H1 (cell line): Measurements from ENCODE around the gene CXCL5. TPM values are rescaled to one million over a fixed set of nuclear protein-coding genes. Genes with fewer than 3 reads are reported as not detected.

Experiments used
- CTCF ChIA-PET: fragments of 300-600 bp; sonication (Branson Sonifier 250); formaldehyde crosslinking; loops from one replicate; lab custom pipeline; 2021; ENCODE audit not compliant: partially characterized antibody; lab: Charles Lee
- POLR2A ChIA-PET: fragments of 300-600 bp; sonication (Branson Sonifier 250); formaldehyde crosslinking; loops from one replicate; lab custom pipeline; 2021; ENCODE audit warnings: inconsistent platforms; ENCODE audit not compliant: partially characterized antibody; lab: Charles Lee
- DNase-seq, 2 experiments: peaks; one replicate each; pipeline versions ENCODE4 v3.0.0 to v3.0.0-alpha.2; 2010 to 2022; ENCODE audit warnings: low spot score in 2 of 2, low read depth in 1 of 2, mixed read lengths in 1 of 2
- FAIRE-seq: peaks from 2 replicates; lab custom pipeline; 2011; peaks lifted over from hg19 to GRCh38; lab: Jason Lieb, UNC
- H2AFZ ChIP-seq: 2 replicates; pipeline ENCODE4 v1.8.1; 2012; ENCODE audit warnings: low read length, inconsistent platforms
- H2AK5ac ChIP-seq: 2 replicates; pipeline ENCODE4 v1.6.1; 2013; ENCODE audit warnings: low read depth, low read length
- H2BK120ac ChIP-seq: replicated peaks from 2 replicates; pipeline ENCODE3; 2013; ENCODE audit warnings: low read depth, low read length, inconsistent platforms
- H2BK12ac ChIP-seq: 2 replicates; pipeline ENCODE4 v1.6.1; 2013; ENCODE audit warnings: low read depth, low read length
- H2BK15ac ChIP-seq: 2 replicates; pipeline ENCODE4 v1.6.1; 2013; ENCODE audit warnings: low read length
- H2BK20ac ChIP-seq: 2 replicates; pipeline ENCODE4 v1.6.1; 2013; ENCODE audit warnings: low read length
- H2BK5ac ChIP-seq: 2 replicates; pipeline ENCODE4 v1.6.1; 2013; ENCODE audit warnings: low read depth, low read length
- H3K14ac ChIP-seq: 2 replicates; pipeline ENCODE4 v1.6.1; 2013; ENCODE audit warnings: inconsistent platforms; ENCODE audit not compliant: insufficient read length
- H3K18ac ChIP-seq: 2 replicates; pipeline ENCODE4 v1.6.1; 2013; ENCODE audit warnings: low read length; ENCODE audit errors: extremely low read depth
- H3K23ac ChIP-seq: 2 replicates; pipeline ENCODE4 v1.6.1; 2013; ENCODE audit warnings: inconsistent platforms; ENCODE audit not compliant: insufficient read length
- H3K23me2 ChIP-seq: 2 replicates; pipeline ENCODE4 v1.6.1; 2013; ENCODE audit warnings: low read depth, low read length
- H3K27ac ChIP-seq: 2 replicates; pipeline ENCODE4 v1.6.1; 2011; ENCODE audit warnings: low read depth, low read length, inconsistent platforms
- H3K27me3 ChIP-seq, 4 experiments: replicated peaks in 1 of 4; 1 replicate in 1 of 4; 2 replicates in 3 of 4; pipeline versions ENCODE4 v1.6.1 to v1.8.1; 2011 to 2013; ENCODE audit warnings: low read length in 3 of 4, mild to moderate bottlenecking in 3 of 4, inconsistent platforms in 2 of 4, mixed read lengths in 2 of 4, moderate library complexity in 1 of 4; ENCODE audit not compliant: control insufficient read depth in 3 of 4, insufficient read depth in 3 of 4; ENCODE audit errors: extremely low read depth in 1 of 4
- H3K36me3 ChIP-seq, 4 experiments: 2 replicates each; pipeline versions ENCODE4 v1.6.1 to v1.8.1; 2011 to 2013; ENCODE audit warnings: mild to moderate bottlenecking in 4 of 4, low read length in 3 of 4, moderate library complexity in 2 of 4, control low read depth in 1 of 4, inconsistent platforms in 1 of 4; ENCODE audit not compliant: insufficient read depth in 4 of 4, control insufficient read depth in 2 of 4
- H3K4ac ChIP-seq: replicated peaks from 2 replicates; pipeline ENCODE3; 2013; ENCODE audit warnings: low read length, low read depth, mixed read lengths, inconsistent platforms; ENCODE audit not compliant: insufficient read length
- H3K4me1 ChIP-seq, 4 experiments: replicated peaks in 1 of 4; 1 replicate in 1 of 4; 2 replicates in 3 of 4; pipeline versions ENCODE4 v1.6.1 to v1.8.1; 2011 to 2013; ENCODE audit warnings: low read length in 3 of 4, inconsistent platforms in 2 of 4, mixed read lengths in 1 of 4; ENCODE audit not compliant: insufficient read depth in 4 of 4, control insufficient read depth in 3 of 4
- H3K4me2 ChIP-seq, 2 experiments: 2 replicates each; pipeline versions ENCODE4 v1.6.1 to v1.8.1; 2011 to 2013; ENCODE audit warnings: low read depth in 2 of 2, low read length in 2 of 2, control low read depth in 1 of 2, inconsistent platforms in 1 of 2, mild to moderate bottlenecking in 1 of 2; ENCODE audit not compliant: insufficient read depth in 1 of 2
- H3K4me3 ChIP-seq, 4 experiments: fragments of 200-600, 300-600 bp in 1 of 4; sonication (generic), shearing (Covaris generic), sonication (Bioruptor Twin) in 1 of 4; 2 replicates each; pipeline versions ENCODE4 v1.5.1 to v1.8.1; 2011 to 2016; ENCODE audit warnings: low read length in 4 of 4, low read depth in 3 of 4, control low read depth in 2 of 4, inconsistent platforms in 2 of 4, mild to moderate bottlenecking in 2 of 4, mixed read lengths in 1 of 4, moderate library complexity in 1 of 4; ENCODE audit not compliant: insufficient read depth in 2 of 4; ENCODE audit errors: extremely low read depth in 1 of 4
- H3K56ac ChIP-seq: replicated peaks from 2 replicates; pipeline ENCODE3; 2013; ENCODE audit warnings: low read depth, mild to moderate bottlenecking, mixed read lengths, low read length, inconsistent platforms; ENCODE audit not compliant: insufficient read length
- H3K79me1 ChIP-seq: 2 replicates; pipeline ENCODE4 v1.6.1; 2013; ENCODE audit warnings: low read depth, low read length, control low read depth
- H3K79me2 ChIP-seq, 2 experiments: 2 replicates each; pipeline versions ENCODE4 v1.6.1 to v1.8.1; 2012 to 2013; ENCODE audit warnings: low read length in 2 of 2, mild to moderate bottlenecking in 2 of 2, inconsistent platforms in 1 of 2; ENCODE audit not compliant: insufficient read depth in 2 of 2, control insufficient read depth in 1 of 2
- H3K9ac ChIP-seq, 4 experiments: replicated peaks in 1 of 4; 1 replicate in 1 of 4; 2 replicates in 3 of 4; pipeline versions ENCODE4 v1.6.1 to v1.8.1; 2011 to 2013; ENCODE audit warnings: low read depth in 3 of 4, low read length in 3 of 4, control low read depth in 2 of 4, mild to moderate bottlenecking in 2 of 4, moderate library complexity in 2 of 4, inconsistent platforms in 1 of 4; ENCODE audit errors: extremely low read depth in 1 of 4
- H3K9me3 ChIP-seq, 2 experiments: 2 replicates each; pipeline versions ENCODE4 v1.6.1 to v1.8.1; 2012 to 2013; ENCODE audit warnings: mild to moderate bottlenecking in 2 of 2, moderate library complexity in 2 of 2, control low read depth in 1 of 2, inconsistent platforms in 1 of 2, low read depth in 1 of 2, low read length in 1 of 2, mixed read lengths in 1 of 2; ENCODE audit not compliant: insufficient read depth in 2 of 2
- H4K20me1 ChIP-seq, 2 experiments: replicated peaks in 1 of 2; 2 replicates each; pipeline versions ENCODE3 to v1.8.1; 2011 to 2013; ENCODE audit warnings: inconsistent platforms in 2 of 2, low read length in 2 of 2, mild to moderate bottlenecking in 1 of 2; ENCODE audit not compliant: insufficient read depth in 2 of 2, control insufficient read depth in 1 of 2
- H4K5ac ChIP-seq: 2 replicates; pipeline ENCODE4 v1.6.1; 2013; ENCODE audit warnings: low read length, low read depth, mixed read lengths, inconsistent platforms; ENCODE audit not compliant: insufficient read length
- H4K8ac ChIP-seq: 2 replicates; pipeline ENCODE4 v1.8.0; 2013; ENCODE audit warnings: mild to moderate bottlenecking, moderate library complexity, low read length, inconsistent platforms; ENCODE audit not compliant: insufficient read depth; ENCODE audit errors: extremely low read depth
- H4K91ac ChIP-seq: replicated peaks from 2 replicates; pipeline ENCODE3; 2013; ENCODE audit warnings: low read length, mixed read lengths, inconsistent platforms; ENCODE audit not compliant: insufficient read length
- CBX5 ChIP-seq: fragments of 300-800, 300-1000 bp; sonication (generic); IDR thresholded peaks from 2 replicates; pipeline ENCODE4 v1.7.1; 2016; ENCODE audit warnings: antibody characterized with exemption, low read length, low read depth
- polyA plus RNA-seq, 7 experiments: library from polyadenylated mRNA; depleted of rRNA in 3 of 7; stranded (reverse) in 5 of 7; unstranded in 2 of 7; fragments of >200 nt in 5 of 7; fragments of 200-250 nt in 2 of 7; gene quantifications; 1 replicate in 5 of 7; 2 replicates in 1 of 7; 4 replicates in 1 of 7; pipeline versions ENCODE4 v1.2.1 to v1.2.3, GENCODE V29; 2011 to 2013; ENCODE audit warnings: missing spikeins in 2 of 7, mixed read lengths in 2 of 7
- total RNA-seq: library from RNA; stranded (reverse); fragmentation: NEBNext Ultra II Directional; extraction: Animal tissue kit (Norgen Biotek cat#: 25700); gene quantifications from 2 replicates; pipeline ENCODE4 v1.2.1, GENCODE V29; 2021

Gene CXCL5
- total and polyA plus RNA-seq, 2 of the 8 experiments (the other 6 are each of a cell fraction or from before 2014, with no cell fraction given), result 10.9 to 15.6 TPM

- Histone ChIP-seq H2BK20ac (no peak overlapping the region), H3K4me3 (no peak overlapping the region), H4K5ac (no peak overlapping the region), H2BK5ac (no peak overlapping the region), H4K91ac (no peak overlapping the region), H3K4me2 (no peak overlapping the region), H2BK15ac (no peak overlapping the region), H3K9me3 (peaks cover 0 to 8% of the 10 kb centered on the region in 2 experiments; a peak in 2 of 4 replicates), H3K27me3 (no peaks in the 10 kb centered on the region), H3K4me1 (no peaks in the 10 kb centered on the region; a peak in 1 of 7 replicates), H3K27ac (no peak overlapping the region), H3K79me2 (no peaks in the 10 kb centered on the region), H3K9ac (no peak overlapping the region), H3K79me1 (no peaks in the 10 kb centered on the region), H3K23ac (no peak overlapping the region), H4K8ac (no peak overlapping the region), H3K56ac (no peak overlapping the region), H4K20me1 (no peaks in the 10 kb centered on the region), H3K14ac (no peak overlapping the region), H3K18ac (no peak overlapping the region), H2BK12ac (no peak overlapping the region), H3K23me2 (no peaks in the 10 kb centered on the region), H2AK5ac (no peak overlapping the region), H2BK120ac (no peak overlapping the region), H2AFZ (no peak overlapping the region), H3K36me3 (no peaks in the 10 kb centered on the region), H3K4ac (no peak overlapping the region)
- ChIA-PET CTCF (interaction anchor here (1.8 kb wide), 1 partner anchor 10 kb away, joined by 7 read pairs; no protein-coding TSS in a partner anchor), POLR2A (no interaction called here)
- no peak for FAIRE-seq
- no peak for TF ChIP-seq CBX5
- no peak for DNase-seq
Measured at GRCh38 chr4:73974352-73974751, 24.1 kb downstream of the CXCL5 start.
